Tibial artery (tissue), 4 donors: ENCODE results near the gene FAM120AOS.

Source experiments
- DNase-seq, 2 donors: peaks; one replicate each; pipeline ENCODE4 v3.0.0-alpha.2; 2019
- H3K27ac ChIP-seq, 2 donors: fragments of 200-600 bp; sonication (generic) in 1 of 2; 1 replicate in 1 of 2; 2 replicates in 1 of 2; pipeline ENCODE4 v1.5.1; 2018 to 2019; ENCODE audit warnings: mild to moderate bottlenecking in 1 of 2
- H3K27me3 ChIP-seq, 2 donors: fragments of 200-600 bp; sonication (generic) in 1 of 2; one replicate each; pipeline versions ENCODE4 v1.5.1 to v1.6.0; 2016 to 2019
- H3K36me3 ChIP-seq, 3 donors: fragments of 200-600 bp; sonication (generic) in 2 of 3; one replicate each; pipeline ENCODE4 v1.5.1; 2016 to 2019; ENCODE audit warnings: mild to moderate bottlenecking in 2 of 3
- H3K4me1 ChIP-seq, 4 donors: fragments of 200-600 bp; sonication (generic) in 2 of 4; 1 replicate in 3 of 4; 2 replicates in 1 of 4; pipeline ENCODE4 v1.5.1; 2016 to 2019
- H3K4me3 ChIP-seq, 2 donors: fragments of 200-600 bp; sonication (generic) in 1 of 2; 1 replicate in 1 of 2; 2 replicates in 1 of 2; pipeline ENCODE4 v1.5.1; 2018 to 2019; ENCODE audit warnings: mild to moderate bottlenecking in 2 of 2
- H3K9me3 ChIP-seq, 3 donors: fragments of 200-600 bp; sonication (generic) in 1 of 3; one replicate each; pipeline ENCODE4 v1.5.1; 2016 to 2019
- intact Hi-C: fragments of 100-400 bp; cut with DNase I; formaldehyde crosslinking; loops from one replicate; pipeline ENCODE4 v1.15.0; 2023; ENCODE audit warnings: low total_unique reads
- TF ChIP-seq, protein P1 (sequence below), 2 experiments: fragments of 200-600 bp in 1 of 2; fragments of 450-650 bp in 1 of 2; IDR thresholded peaks; one replicate each; pipeline ENCODE4 v1.5.1; 2017 to 2019; ENCODE audit warnings: antibody characterized with exemption in 2 of 2, mild to moderate bottlenecking in 1 of 2, moderate library complexity in 1 of 2

Gene FAM120AOS

DNA sequence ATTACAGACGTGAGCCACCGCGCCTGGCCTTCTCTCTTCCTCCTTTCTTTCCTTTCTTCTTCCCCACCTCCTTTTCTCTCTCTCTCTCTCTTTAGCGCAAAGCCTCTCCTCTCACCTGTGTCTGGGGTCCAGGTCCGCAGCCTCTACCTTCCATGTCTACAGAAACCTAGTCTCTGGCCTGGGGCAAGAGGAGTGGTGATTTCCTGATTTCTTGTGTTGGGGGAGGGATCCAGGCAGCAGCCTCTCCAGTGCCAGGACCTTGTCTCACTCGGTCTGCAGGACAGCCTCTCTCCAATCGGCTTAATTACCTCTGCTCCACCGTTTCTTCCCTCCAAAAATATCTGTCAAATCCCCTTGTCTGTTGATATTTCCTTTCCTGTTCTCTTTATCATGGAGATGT lies 18.0 kb downstream of the FAM120AOS start:
- no peaks in the 10 kb centered on the region for H3K9me3 ChIP-seq
- H3K36me3 ChIP-seq = no peaks in the 10 kb centered on the region
- H3K4me1 ChIP-seq = no peaks in the 10 kb centered on the region
- H3K4me3 ChIP-seq = no peak overlapping the region
- H3K27ac ChIP-seq = no peak overlapping the region
- intact Hi-C loops = no loop called here
- TF ChIP-seq, protein P1, sequence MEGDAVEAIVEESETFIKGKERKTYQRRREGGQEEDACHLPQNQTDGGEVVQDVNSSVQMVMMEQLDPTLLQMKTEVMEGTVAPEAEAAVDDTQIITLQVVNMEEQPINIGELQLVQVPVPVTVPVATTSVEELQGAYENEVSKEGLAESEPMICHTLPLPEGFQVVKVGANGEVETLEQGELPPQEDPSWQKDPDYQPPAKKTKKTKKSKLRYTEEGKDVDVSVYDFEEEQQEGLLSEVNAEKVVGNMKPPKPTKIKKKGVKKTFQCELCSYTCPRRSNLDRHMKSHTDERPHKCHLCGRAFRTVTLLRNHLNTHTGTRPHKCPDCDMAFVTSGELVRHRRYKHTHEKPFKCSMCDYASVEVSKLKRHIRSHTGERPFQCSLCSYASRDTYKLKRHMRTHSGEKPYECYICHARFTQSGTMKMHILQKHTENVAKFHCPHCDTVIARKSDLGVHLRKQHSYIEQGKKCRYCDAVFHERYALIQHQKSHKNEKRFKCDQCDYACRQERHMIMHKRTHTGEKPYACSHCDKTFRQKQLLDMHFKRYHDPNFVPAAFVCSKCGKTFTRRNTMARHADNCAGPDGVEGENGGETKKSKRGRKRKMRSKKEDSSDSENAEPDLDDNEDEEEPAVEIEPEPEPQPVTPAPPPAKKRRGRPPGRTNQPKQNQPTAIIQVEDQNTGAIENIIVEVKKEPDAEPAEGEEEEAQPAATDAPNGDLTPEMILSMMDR (IDR thresholded peaks at IDR 0.05) = no peak
- DNase-seq = no peak
- H3K27me3 ChIP-seq = no peaks in the 10 kb centered on the region

DNA sequence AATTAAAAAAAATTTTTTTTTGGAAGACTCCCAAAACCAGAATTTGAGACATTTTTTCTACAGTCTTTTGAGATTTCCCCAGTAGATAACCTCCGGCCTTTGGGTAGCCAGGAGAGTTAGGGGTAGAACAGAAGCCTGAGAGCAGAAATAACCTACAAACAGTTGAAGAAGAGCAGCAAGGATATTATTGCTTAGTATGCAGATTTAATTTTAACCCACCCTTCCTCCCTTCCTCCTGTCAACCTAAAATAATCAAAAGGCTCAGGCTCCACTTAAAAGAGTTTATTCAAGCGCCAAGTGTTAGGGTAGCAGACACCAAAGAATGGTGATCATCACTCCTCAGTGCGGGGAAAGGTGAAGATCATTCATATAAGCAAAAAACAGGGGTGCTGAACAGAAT lies 19.3 kb downstream of the FAM120AOS start:
- Histone ChIP-seq H3K9me3 (no peaks in the 10 kb centered on the region), H3K27ac (no peak overlapping the region), H3K4me1 (no peaks in the 10 kb centered on the region), H3K27me3 (no peaks in the 10 kb centered on the region), H3K36me3 (no peaks in the 10 kb centered on the region), H3K4me3 (no peak overlapping the region)
- TF ChIP-seq, protein P1 (IDR thresholded peaks at IDR 0.05) = no peak
- intact Hi-C loops = no loop called here
- DNase-seq = no peak

DNA sequence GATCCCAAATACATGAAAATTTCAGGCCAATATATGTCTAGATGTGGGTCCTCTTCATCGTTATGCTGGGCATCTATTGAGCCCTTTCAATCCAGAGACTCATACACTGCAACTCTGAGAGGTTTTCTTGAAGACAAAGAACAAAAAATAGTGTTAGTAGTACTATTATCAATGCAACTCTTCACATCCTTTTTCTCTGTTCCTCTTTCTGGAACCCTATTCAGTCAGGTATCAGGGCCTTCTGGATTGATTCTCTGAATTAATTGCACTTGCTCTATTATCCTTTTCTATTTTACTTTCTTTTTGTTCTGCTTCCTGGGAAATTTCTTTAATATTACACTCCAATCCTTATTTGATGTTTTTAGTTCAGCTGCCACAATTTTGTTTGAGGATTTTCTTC lies 20.4 kb downstream of the FAM120AOS start:
- intact Hi-C loops = no loop called here
- Histone ChIP-seq H3K9me3 (no peaks in the 10 kb centered on the region), H3K27me3 (no peaks in the 10 kb centered on the region), H3K27ac (no peak overlapping the region), H3K4me1 (no peaks in the 10 kb centered on the region), H3K36me3 (no peaks in the 10 kb centered on the region), H3K4me3 (no peak overlapping the region)
- DNase-seq = no peak
- TF ChIP-seq, protein P1 (IDR thresholded peaks at IDR 0.05) = no peak

DNA sequence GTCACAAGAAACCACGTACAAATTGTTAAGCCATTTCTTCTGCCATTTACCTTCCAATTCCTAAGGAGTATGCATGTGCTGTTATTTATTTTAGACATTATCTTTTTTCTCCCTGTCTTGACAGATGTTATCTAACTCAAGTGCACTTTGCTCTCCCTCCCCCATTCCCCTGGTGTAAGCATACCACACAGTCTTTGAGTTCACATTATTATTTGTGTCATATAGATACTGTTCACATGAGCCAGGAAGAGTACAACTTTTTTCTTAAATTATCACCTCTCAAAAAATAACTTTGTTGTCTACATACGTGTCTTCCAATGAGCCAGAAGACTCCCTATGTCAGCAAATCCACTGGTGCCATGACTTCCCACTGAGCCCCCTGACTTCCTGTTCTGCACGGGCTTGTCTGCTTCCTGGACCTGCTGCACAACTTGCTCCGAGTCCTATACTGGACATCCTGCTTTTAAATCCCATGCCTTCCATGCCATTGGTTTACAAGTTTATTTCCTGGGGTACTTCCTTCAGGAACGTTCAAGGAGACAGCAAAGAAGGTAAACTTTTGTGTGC lies 21.8 kb downstream of the FAM120AOS start:
- DNase-seq = peak in 1 of 2 donors; percentile 28
- intact Hi-C loops = no loop called here
- no peak overlapping the region for H3K27ac ChIP-seq

DNA sequence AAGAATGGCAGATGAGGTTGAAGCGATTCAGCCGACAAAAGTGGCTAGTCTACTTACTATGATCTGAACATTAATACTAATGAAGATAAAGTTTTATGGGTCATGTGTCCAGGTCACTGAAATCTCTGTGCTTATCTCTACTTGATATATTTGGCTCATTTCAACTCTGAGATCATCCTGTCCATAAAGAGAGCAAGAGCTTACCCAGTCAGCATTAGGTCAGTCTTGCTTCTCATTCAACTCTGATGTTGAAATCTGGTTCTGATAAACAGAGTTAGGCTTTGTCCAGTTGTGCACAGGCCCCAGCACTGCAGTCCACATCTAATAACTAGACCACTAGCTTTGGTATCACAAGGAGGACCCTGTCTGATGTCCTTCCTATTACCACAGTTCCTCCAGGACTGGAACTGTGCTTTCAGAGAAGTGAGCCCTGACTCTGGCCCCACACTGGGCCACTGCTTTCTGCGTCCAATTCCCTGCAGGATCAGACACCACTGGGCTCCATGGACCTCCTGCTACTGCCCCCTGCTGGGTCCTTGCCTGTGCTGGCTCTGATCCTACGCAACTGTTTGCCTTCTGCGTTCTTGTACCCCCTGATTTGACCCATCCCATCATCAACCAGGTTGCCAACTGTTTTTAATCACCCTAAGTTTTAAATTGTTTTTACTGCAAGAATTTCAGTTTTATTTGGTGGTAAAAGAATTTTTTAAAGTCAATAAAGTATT lies 25.6 kb downstream of the FAM120AOS start:
- Histone ChIP-seq H3K27ac (no peak overlapping the region), H3K36me3 (no peaks in the 10 kb centered on the region), H3K4me1 (no peaks in the 10 kb centered on the region), H3K9me3 (peaks cover 0 to 5% (median 0%) of the 10 kb centered on the region in 3 donors), H3K4me3 (no peak overlapping the region), H3K27me3 (no peaks in the 10 kb centered on the region)
- no peak for DNase-seq
- TF ChIP-seq, protein P1 (IDR thresholded peaks at IDR 0.05) = no peak
- intact Hi-C loops = loop anchor here (10.0 kb wide), 1 partner anchor 57 kb away; no protein-coding TSS in a partner anchor

More for the DNA sequence above, 21.8 kb downstream of the FAM120AOS start:
- no peaks in the 10 kb centered on the region for H3K4me1 ChIP-seq
- no peaks in the 10 kb centered on the region for H3K27me3 ChIP-seq
- peaks cover 0 to 2% (median 0%) of the 10 kb centered on the region in 3 donors for H3K9me3 ChIP-seq
- TF ChIP-seq, protein P1 (IDR thresholded peaks at IDR 0.05) = no peak
- H3K36me3 ChIP-seq = no peaks in the 10 kb centered on the region
- no peak overlapping the region for H3K4me3 ChIP-seq
